WTC11 (cell line): Measurements from ENCODE around the gene GZMB. TPM values are rescaled to one million over a fixed set of nuclear protein-coding genes. Genes with fewer than 3 reads are reported as not detected.

Experiments
- ATAC-seq: fragments of 200-7000 bp; cut with Tn5 transposase; 2 replicates; pipeline ENCODE4 v1.10.0; 2021; ENCODE audit warnings: mild to moderate bottlenecking, moderate library complexity
- CTCF ChIA-PET: fragments of 300-600 bp; sonication (Branson Sonifier 250); formaldehyde crosslinking; loops from one replicate; lab custom pipeline; 2021; ENCODE audit warnings: antibody characterized with exemption; lab: Charles Lee
- POLR2A ChIA-PET: fragments of 350-600 bp; sonication (Branson Sonifier 250); formaldehyde crosslinking; loops from one replicate; lab custom pipeline; 2021; ENCODE audit warnings: antibody characterized with exemption; lab: Charles Lee
- DNase-seq: peaks from one replicate; pipeline ENCODE4 v3.0.0; 2021; ENCODE audit warnings: low spot score
- H3K27ac Mint-ChIP-seq: 2 replicates; pipeline ENCODE4 v1.8.0; 2021; ENCODE audit warnings: mixed read lengths
- H3K27me3 Mint-ChIP-seq: 2 replicates; pipeline ENCODE4 v1.8.0; 2021; ENCODE audit warnings: low read depth, mild to moderate bottlenecking, moderate library complexity, mixed read lengths
- H3K36me3 Mint-ChIP-seq: 2 replicates; pipeline ENCODE4 v1.8.0; 2021; ENCODE audit warnings: mixed read lengths
- H3K4me1 Mint-ChIP-seq: 2 replicates; pipeline ENCODE4 v1.8.0; 2022; ENCODE audit warnings: mixed read lengths
- H3K4me3 Mint-ChIP-seq: 2 replicates; pipeline ENCODE4 v1.8.0; 2021; ENCODE audit warnings: mild to moderate bottlenecking, moderate library complexity, mixed read lengths
- H3K9me3 Mint-ChIP-seq: 2 replicates; pipeline ENCODE4 v1.8.0; 2021; ENCODE audit warnings: mixed read lengths
- FOXP1 ChIP-seq: sonication (generic); formaldehyde crosslinking; IDR thresholded peaks from 2 replicates; pipeline ENCODE4 v1.8.0; 2022; ENCODE audit warnings: missing genetic modification reagents, mild to moderate bottlenecking, moderate library complexity, borderline replicate concordance
- JUN ChIP-seq: sonication (generic); formaldehyde crosslinking; IDR thresholded peaks from 2 replicates; pipeline ENCODE4 v1.8.0; 2023; ENCODE audit warnings: mild to moderate bottlenecking, missing genetic modification reagents
- NFYB ChIP-seq: sonication (generic); formaldehyde crosslinking; conservative IDR thresholded peaks from 2 replicates; pipeline ENCODE4 v1.8.0; 2022; ENCODE audit warnings: low read depth, missing genetic modification reagents
- PRDM15 ChIP-seq: sonication (generic); formaldehyde crosslinking; IDR thresholded peaks from 2 replicates; pipeline ENCODE4 v1.8.0; 2022; ENCODE audit warnings: missing genetic modification reagents
- RORB ChIP-seq: fragments of 250-450 bp; sonication (Bioruptor Pico); IDR thresholded peaks from 2 replicates; pipeline ENCODE4 v1.9.0; 2021; ENCODE audit warnings: mild to moderate bottlenecking
- SMAD4 ChIP-seq: sonication (generic); formaldehyde crosslinking; IDR thresholded peaks from 2 replicates; pipeline ENCODE4 v1.8.0; 2022; ENCODE audit warnings: mild to moderate bottlenecking, missing genetic modification reagents
- ZNF121 ChIP-seq: sonication (generic); formaldehyde crosslinking; IDR thresholded peaks from 2 replicates; pipeline ENCODE4 v1.8.0; 2023; ENCODE audit warnings: missing genetic modification reagents
- ZNF138 ChIP-seq: sonication (generic); formaldehyde crosslinking; conservative IDR thresholded peaks from 2 replicates; pipeline ENCODE4 v1.8.1; 2022; ENCODE audit warnings: mild to moderate bottlenecking, moderate library complexity, missing genetic modification reagents
- ZSCAN18 ChIP-seq: fragments of 250-450 bp; sonication (Bioruptor Pico); IDR thresholded peaks from 2 replicates; pipeline ENCODE4 v2.1.2; 2022; ENCODE audit warnings: mild to moderate bottlenecking, moderate library complexity
- total RNA-seq: library from RNA; stranded (reverse); gene quantifications from 3 replicates; pipeline ENCODE4 v1.2.3, GENCODE V29; 2021
- TF ChIP-seq, protein P1 (sequence below): sonication (generic); formaldehyde crosslinking; IDR thresholded peaks from 2 replicates; pipeline ENCODE4 v1.8.1; 2022; ENCODE audit warnings: low read depth, mild to moderate bottlenecking, moderate library complexity, missing genetic modification reagents, borderline replicate concordance
- TF ChIP-seq, protein P2 (sequence below): fragments of 200-600 bp; IDR thresholded peaks from 2 replicates; pipeline ENCODE4 v1.8.0; 2022; ENCODE audit warnings: antibody characterized with exemption
- TF ChIP-seq, protein P3 (sequence below): sonication (generic); formaldehyde crosslinking; IDR thresholded peaks from 2 replicates; pipeline ENCODE4 v1.8.0; 2023; ENCODE audit warnings: mild to moderate bottlenecking, missing genetic modification reagents

Gene GZMB
- total RNA-seq, 1 experiment from 2014 or later, result 0.68 TPM

- CTCF ChIA-PET, result interaction anchor here (0.6 to 2.2 kb wide), 23 partner anchors 8 to 272 kb away, joined by 3 to 25 read pairs (median 4); partner anchors contain the start of gene CMA1
- Mint-ChIP-seq H3K4me3 (no peak overlapping the region), H3K4me1 (peaks cover 2% of the 10 kb centered on the region), H3K9me3 (no peaks in the 10 kb centered on the region), H3K27me3 (peaks cover 4% of the 10 kb centered on the region; the same call in 1 of the 2 replicates), H3K36me3 (no peaks in the 10 kb centered on the region), H3K27ac (no peak overlapping the region)
- TF ChIP-seq ZNF121, result no peak
- TF ChIP-seq, protein P1, sequence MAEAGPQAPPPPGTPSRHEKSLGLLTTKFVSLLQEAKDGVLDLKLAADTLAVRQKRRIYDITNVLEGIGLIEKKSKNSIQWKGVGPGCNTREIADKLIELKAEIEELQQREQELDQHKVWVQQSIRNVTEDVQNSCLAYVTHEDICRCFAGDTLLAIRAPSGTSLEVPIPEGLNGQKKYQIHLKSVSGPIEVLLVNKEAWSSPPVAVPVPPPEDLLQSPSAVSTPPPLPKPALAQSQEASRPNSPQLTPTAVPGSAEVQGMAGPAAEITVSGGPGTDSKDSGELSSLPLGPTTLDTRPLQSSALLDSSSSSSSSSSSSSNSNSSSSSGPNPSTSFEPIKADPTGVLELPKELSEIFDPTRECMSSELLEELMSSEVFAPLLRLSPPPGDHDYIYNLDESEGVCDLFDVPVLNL (CRISPR knock-in tag), result no peak
- TF ChIP-seq, protein P2, sequence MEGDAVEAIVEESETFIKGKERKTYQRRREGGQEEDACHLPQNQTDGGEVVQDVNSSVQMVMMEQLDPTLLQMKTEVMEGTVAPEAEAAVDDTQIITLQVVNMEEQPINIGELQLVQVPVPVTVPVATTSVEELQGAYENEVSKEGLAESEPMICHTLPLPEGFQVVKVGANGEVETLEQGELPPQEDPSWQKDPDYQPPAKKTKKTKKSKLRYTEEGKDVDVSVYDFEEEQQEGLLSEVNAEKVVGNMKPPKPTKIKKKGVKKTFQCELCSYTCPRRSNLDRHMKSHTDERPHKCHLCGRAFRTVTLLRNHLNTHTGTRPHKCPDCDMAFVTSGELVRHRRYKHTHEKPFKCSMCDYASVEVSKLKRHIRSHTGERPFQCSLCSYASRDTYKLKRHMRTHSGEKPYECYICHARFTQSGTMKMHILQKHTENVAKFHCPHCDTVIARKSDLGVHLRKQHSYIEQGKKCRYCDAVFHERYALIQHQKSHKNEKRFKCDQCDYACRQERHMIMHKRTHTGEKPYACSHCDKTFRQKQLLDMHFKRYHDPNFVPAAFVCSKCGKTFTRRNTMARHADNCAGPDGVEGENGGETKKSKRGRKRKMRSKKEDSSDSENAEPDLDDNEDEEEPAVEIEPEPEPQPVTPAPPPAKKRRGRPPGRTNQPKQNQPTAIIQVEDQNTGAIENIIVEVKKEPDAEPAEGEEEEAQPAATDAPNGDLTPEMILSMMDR, result peak; percentile 97
- POLR2A ChIA-PET, result interaction anchor here (0.9 kb wide), 1 partner anchor 9 kb away, joined by 3 read pairs; no protein-coding TSS in a partner anchor
- DNase-seq (peak; percentile 82), ATAC-seq (peak; percentile 98)
Measured at GRCh38 chr14:24605435-24606190, 28.4 kb downstream of the GZMB start.

GRCh38 chr14:24597403-24597802 is 36.6 kb downstream of the GZMB start:
- H3K4me1 Mint-ChIP-seq, result no peaks in the 10 kb centered on the region
- no peak for DNase-seq
- ChIA-PET POLR2A (no interaction called here), CTCF (no interaction called here)
- H3K4me3 Mint-ChIP-seq, result no peak overlapping the region
- H3K27ac Mint-ChIP-seq, result no peak overlapping the region
- peaks cover 4% of the 10 kb centered on the region; the same call in 1 of the 2 replicates for H3K27me3 Mint-ChIP-seq
- TF ChIP-seq PRDM15 (no peak), NFYB (CRISPR knock-in tag) (no peak), ZNF138 (CRISPR knock-in tag) (no peak), FOXP1 (CRISPR knock-in tag) (no peak)
- H3K36me3 Mint-ChIP-seq, result peaks cover 3% of the 10 kb centered on the region
- ATAC-seq, result no peak
- peaks cover 67% of the 10 kb centered on the region for H3K9me3 Mint-ChIP-seq

GRCh38 chr14:24595073-24595808 is 38.7 kb downstream of the GZMB start:
- ChIA-PET POLR2A (no interaction called here), CTCF (interaction anchor here (1.0 kb wide), 1 partner anchor 10 kb away, joined by 5 read pairs; no protein-coding TSS in a partner anchor)
- ATAC-seq (peak; percentile 57), DNase-seq (no peak)
- peaks cover 87% of the 10 kb centered on the region for H3K9me3 Mint-ChIP-seq
- H3K27ac Mint-ChIP-seq, result no peak overlapping the region
- no peaks in the 10 kb centered on the region for H3K4me1 Mint-ChIP-seq
- peaks cover 3% of the 10 kb centered on the region for H3K36me3 Mint-ChIP-seq
- peaks cover 4% of the 10 kb centered on the region for H3K27me3 Mint-ChIP-seq
- H3K4me3 Mint-ChIP-seq, result no peak overlapping the region
- TF ChIP-seq JUN, result no peak
- no peak for TF ChIP-seq PRDM15
- TF ChIP-seq, protein P3, sequence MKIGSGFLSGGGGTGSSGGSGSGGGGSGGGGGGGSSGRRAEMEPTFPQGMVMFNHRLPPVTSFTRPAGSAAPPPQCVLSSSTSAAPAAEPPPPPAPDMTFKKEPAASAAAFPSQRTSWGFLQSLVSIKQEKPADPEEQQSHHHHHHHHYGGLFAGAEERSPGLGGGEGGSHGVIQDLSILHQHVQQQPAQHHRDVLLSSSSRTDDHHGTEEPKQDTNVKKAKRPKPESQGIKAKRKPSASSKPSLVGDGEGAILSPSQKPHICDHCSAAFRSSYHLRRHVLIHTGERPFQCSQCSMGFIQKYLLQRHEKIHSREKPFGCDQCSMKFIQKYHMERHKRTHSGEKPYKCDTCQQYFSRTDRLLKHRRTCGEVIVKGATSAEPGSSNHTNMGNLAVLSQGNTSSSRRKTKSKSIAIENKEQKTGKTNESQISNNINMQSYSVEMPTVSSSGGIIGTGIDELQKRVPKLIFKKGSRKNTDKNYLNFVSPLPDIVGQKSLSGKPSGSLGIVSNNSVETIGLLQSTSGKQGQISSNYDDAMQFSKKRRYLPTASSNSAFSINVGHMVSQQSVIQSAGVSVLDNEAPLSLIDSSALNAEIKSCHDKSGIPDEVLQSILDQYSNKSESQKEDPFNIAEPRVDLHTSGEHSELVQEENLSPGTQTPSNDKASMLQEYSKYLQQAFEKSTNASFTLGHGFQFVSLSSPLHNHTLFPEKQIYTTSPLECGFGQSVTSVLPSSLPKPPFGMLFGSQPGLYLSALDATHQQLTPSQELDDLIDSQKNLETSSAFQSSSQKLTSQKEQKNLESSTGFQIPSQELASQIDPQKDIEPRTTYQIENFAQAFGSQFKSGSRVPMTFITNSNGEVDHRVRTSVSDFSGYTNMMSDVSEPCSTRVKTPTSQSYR, result no peak
- no peak for TF ChIP-seq SMAD4
- TF ChIP-seq ZSCAN18 (CRISPR knock-in tag), result no peak
- no peak for TF ChIP-seq RORB
